SK-N-SH (cell line): ENCODE data around the gene IL26. TPM values are rescaled to one million over a fixed set of nuclear protein-coding genes. Genes with fewer than 3 reads are reported as not detected.

Experiments used
- CTCF ChIA-PET: fragments of 300-600, 350-600 bp; formaldehyde crosslinking; extraction: SDS; loops from one replicate; lab custom pipeline; 2021; lab: Yijun Ruan, JAX
- POLR2A ChIA-PET: fragments of 350-600 bp; sonication (Branson Sonifier 250); formaldehyde crosslinking; extraction: SDS; loops from one replicate; lab custom pipeline; 2020; ENCODE audit warnings: antibody characterized with exemption, inconsistent platforms; lab: Yijun Ruan, JAX
- DNase-seq: peaks from one replicate; pipeline ENCODE4 v3.0.0; 2012
- H2AFZ ChIP-seq: fragments of 200-600 bp; sonication (generic); 2 replicates; pipeline ENCODE4 v1.8.1; 2016; ENCODE audit warnings: antibody characterized with exemption, mild to moderate bottlenecking, low read depth
- H3F3A ChIP-seq: fragments of 200-600 bp; sonication (generic); replicated peaks from 2 replicates; pipeline ENCODE3; 2016; ENCODE audit warnings: antibody characterized with exemption, mild to moderate bottlenecking; ENCODE audit not compliant: insufficient read depth
- H3K27ac ChIP-seq, 2 experiments: fragments of 200-500 bp in 1 of 2; fragments of 200-600 bp in 1 of 2; sonication (Bioruptor generic) in 1 of 2; sonication (generic), shearing (Covaris generic) in 1 of 2; 2 replicates each; pipeline versions ENCODE4 v1.5.1 to v1.6.1; 2014 to 2016; ENCODE audit warnings: low read depth in 2 of 2, inconsistent platforms in 1 of 2, low read length in 1 of 2, mild to moderate bottlenecking in 1 of 2, mixed read lengths in 1 of 2
- H3K27me3 ChIP-seq: fragments of 200-600 bp; sonication (generic), shearing (Covaris generic); 2 replicates; pipeline ENCODE4 v1.6.1; 2016; ENCODE audit warnings: mixed run types; ENCODE audit not compliant: insufficient read depth
- H3K36me3 ChIP-seq, 2 experiments: fragments of 200-500 bp in 1 of 2; fragments of 200-600 bp in 1 of 2; sonication (Bioruptor generic) in 1 of 2; sonication (generic) in 1 of 2; replicated peaks in 1 of 2; 2 replicates each; pipeline versions ENCODE3 to v1.5.1; 2014 to 2016; ENCODE audit warnings: low read length in 1 of 2, mild to moderate bottlenecking in 1 of 2; ENCODE audit not compliant: insufficient read depth in 2 of 2, control insufficient read depth in 1 of 2
- H3K4me1 ChIP-seq, 2 experiments: fragments of 200-500 bp in 1 of 2; fragments of 200-600 bp in 1 of 2; sonication (Bioruptor generic) in 1 of 2; sonication (generic), shearing (Covaris generic) in 1 of 2; 2 replicates each; pipeline versions ENCODE4 v1.5.1 to v1.6.1; 2014 to 2016; ENCODE audit warnings: low read depth in 1 of 2, low read length in 1 of 2, mixed run types in 1 of 2; ENCODE audit not compliant: insufficient read depth in 2 of 2, control insufficient read depth in 1 of 2
- H3K4me2 ChIP-seq: fragments of 200-600 bp; sonication (generic), shearing (Covaris generic); 2 replicates; pipeline ENCODE4 v1.6.1; 2017; ENCODE audit warnings: mixed run types
- H3K4me3 ChIP-seq, 2 experiments: fragments of 200-500 bp in 1 of 2; fragments of 200-600 bp in 1 of 2; sonication (Bioruptor generic) in 1 of 2; sonication (generic), shearing (Covaris generic) in 1 of 2; 2 replicates each; pipeline versions ENCODE4 v1.5.1 to v1.8.1; 2014 to 2016; ENCODE audit warnings: low read depth in 2 of 2, inconsistent platforms in 1 of 2, low read length in 1 of 2, mild to moderate bottlenecking in 1 of 2, mixed read lengths in 1 of 2, moderate library complexity in 1 of 2
- H3K79me2 ChIP-seq: fragments of 200-600 bp; sonication (generic); 2 replicates; pipeline ENCODE4 v1.8.1; 2017; ENCODE audit warnings: mild to moderate bottlenecking; ENCODE audit not compliant: insufficient read depth
- H3K9ac ChIP-seq: fragments of 200-600 bp; sonication (generic); 2 replicates; pipeline ENCODE4 v1.6.1; 2017; ENCODE audit warnings: mixed run types
- H3K9me2 ChIP-seq: fragments of 200-600 bp; sonication (generic); 2 replicates; pipeline ENCODE4 v1.6.1; 2017; ENCODE audit warnings: mixed run types
- H3K9me3 ChIP-seq: fragments of 200-600 bp; sonication (generic); 2 replicates; pipeline ENCODE4 v1.6.1; 2017; ENCODE audit warnings: mixed run types, mild to moderate bottlenecking, moderate library complexity
- H4K20me1 ChIP-seq: fragments of 200-600 bp; sonication (generic); 2 replicates; pipeline ENCODE4 v1.6.1; 2017; ENCODE audit warnings: mild to moderate bottlenecking, mixed run types; ENCODE audit not compliant: insufficient read depth
- CHD2 ChIP-seq: fragments of 150-350 bp; IDR thresholded peaks from 2 replicates; pipeline ENCODE4 v1.6.1; 2018; ENCODE audit warnings: low read length; ENCODE audit not compliant: partially characterized antibody
- EP300 ChIP-seq, 2 experiments: IDR thresholded peaks; 2 replicates each; pipeline versions ENCODE4 v1.4.0 to v1.6.1; 2012; ENCODE audit warnings: borderline replicate concordance in 1 of 2, low read depth in 1 of 2, low read length in 1 of 2
- FOXJ3 ChIP-seq: sonication (generic); formaldehyde crosslinking; IDR thresholded peaks from 2 replicates; pipeline ENCODE4 v1.5.1; 2020; ENCODE audit warnings: mild to moderate bottlenecking, missing genetic modification reagents
- GATA2 ChIP-seq: sonication (generic); formaldehyde crosslinking; IDR thresholded peaks from 2 replicates; pipeline ENCODE4 v1.5.0; 2020; ENCODE audit warnings: mild to moderate bottlenecking, missing genetic modification reagents
- MEF2A ChIP-seq: IDR thresholded peaks from 2 replicates; pipeline ENCODE4 v1.4.0; 2012; ENCODE audit warnings: low read depth, borderline replicate concordance
- MXI1 ChIP-seq: IDR thresholded peaks from 2 replicates; pipeline ENCODE4 v1.6.1; 2012; ENCODE audit warnings: mild to moderate bottlenecking, low read depth, low read length, improper control_type of control experiment
- NFIC ChIP-seq: IDR thresholded peaks from 2 replicates; pipeline ENCODE4 v1.4.0; 2012; ENCODE audit warnings: borderline replicate concordance
- RAD21 ChIP-seq: IDR thresholded peaks from 2 replicates; pipeline ENCODE4 v1.6.1; 2012; ENCODE audit warnings: mild to moderate bottlenecking, low read length
- RCOR1 ChIP-seq: fragments of 150-350 bp; IDR thresholded peaks from 2 replicates; pipeline ENCODE4 v1.6.1; 2017; ENCODE audit warnings: antibody characterized with exemption, low read length
- RFX5 ChIP-seq: IDR thresholded peaks from 2 replicates; pipeline ENCODE4 v1.6.1; 2012; ENCODE audit warnings: mild to moderate bottlenecking, improper control_type of control experiment, low read length
- SIN3A ChIP-seq: IDR thresholded peaks from 2 replicates; pipeline ENCODE4 v1.6.1; 2012; ENCODE audit warnings: low read depth, mild to moderate bottlenecking, low read length, moderate library complexity, borderline replicate concordance
- TAF1 ChIP-seq: IDR thresholded peaks from 2 replicates; pipeline ENCODE4 v1.6.1; 2012; ENCODE audit warnings: low read depth, mild to moderate bottlenecking, low read length, moderate library complexity, borderline replicate concordance
- TCF12 ChIP-seq: IDR thresholded peaks from 2 replicates; pipeline ENCODE4 v1.4.0; 2012
- YY1 ChIP-seq: IDR thresholded peaks from 2 replicates; pipeline ENCODE4 v1.4.0; 2012; ENCODE audit warnings: low read depth, mild to moderate bottlenecking
- WGBS: methylation state at CpG from one replicate; pipeline ENCODE4 v1.1.6; 2017; ENCODE audit warnings: low lambda C conversion rate; 5-methylcytosine and 5-hydroxymethylcytosine counted together
- polyA plus RNA-seq, 3 experiments: library from polyadenylated mRNA; depleted of rRNA; stranded (reverse); fragments of >200 nt; gene quantifications; 2 replicates each; pipeline ENCODE4 v1.2.3, GENCODE V29; 2012
- TF ChIP-seq, protein P1 (sequence below): IDR thresholded peaks from 2 replicates; pipeline ENCODE4; 2012
- TF ChIP-seq, protein P2 (sequence below): fragments of 200-600 bp; sonication (generic); IDR thresholded peaks from 2 replicates; pipeline ENCODE4 v1.6.1; 2017; ENCODE audit warnings: antibody characterized with exemption, mild to moderate bottlenecking, moderate library complexity
- TF ChIP-seq, protein P3 (sequence below): IDR thresholded peaks from 2 replicates; pipeline ENCODE4 v1.4.0; 2012; ENCODE audit warnings: low read depth, borderline replicate concordance
- TF ChIP-seq, protein P4 (sequence below): IDR thresholded peaks from 2 replicates; pipeline ENCODE4 v1.4.0; 2012; ENCODE audit warnings: low read depth, borderline replicate concordance
- TF ChIP-seq, protein P5 (sequence below): IDR thresholded peaks from 2 replicates; pipeline ENCODE4 v1.6.1; 2012; ENCODE audit warnings: mild to moderate bottlenecking, low read depth, low read length, moderate library complexity

Gene IL26
- polyA plus RNA-seq, 1 of the 3 experiments (the other 2 are of a cell fraction), result not detected

DNA sequence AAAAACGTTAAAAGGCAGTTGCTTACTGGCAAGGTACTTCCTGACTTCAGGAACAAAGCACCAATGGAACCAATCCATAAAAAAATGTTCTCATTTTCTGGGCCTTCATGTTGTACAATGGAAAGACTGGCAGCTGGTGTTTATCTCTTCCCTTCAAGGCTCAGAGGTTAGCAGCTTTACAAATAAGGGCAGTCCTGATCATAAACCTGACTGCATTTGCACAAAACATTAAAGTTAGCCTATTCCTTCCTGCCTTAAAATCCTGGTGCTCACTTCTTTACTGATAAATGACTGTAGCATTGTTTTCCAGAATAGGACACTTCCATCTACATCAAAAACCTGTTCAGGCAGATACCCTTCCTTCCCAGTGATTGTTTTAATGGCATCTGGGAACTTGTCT is 19.2 kb downstream of the IL26 start:
- CTCF ChIA-PET, result interaction anchor here (3.5 kb wide), 1 partner anchor 16 kb away, joined by 21 read pairs; no protein-coding TSS in a partner anchor
- no peak overlapping the region for H2AFZ ChIP-seq
- H3K36me3 ChIP-seq, result no peaks in the 10 kb centered on the region
- H3K79me2 ChIP-seq, result no peaks in the 10 kb centered on the region
- H4K20me1 ChIP-seq, result no peaks in the 10 kb centered on the region
- POLR2A ChIA-PET, result no interaction called here
- TF ChIP-seq TAF1, result no peak
- no peak for TF ChIP-seq YY1
- no peak for TF ChIP-seq RAD21
- no peak for TF ChIP-seq MEF2A
- TF ChIP-seq SIN3A, result no peak
- TF ChIP-seq MXI1, result no peak
- no peak for TF ChIP-seq CHD2
- TF ChIP-seq EP300 (IDR thresholded peaks at IDR 0.05; ENCODE audit: borderline replicate concordance in 1 of 2, low read depth in 1 of 2, low read length in 1 of 2), result no peak
- TF ChIP-seq, protein P1, sequence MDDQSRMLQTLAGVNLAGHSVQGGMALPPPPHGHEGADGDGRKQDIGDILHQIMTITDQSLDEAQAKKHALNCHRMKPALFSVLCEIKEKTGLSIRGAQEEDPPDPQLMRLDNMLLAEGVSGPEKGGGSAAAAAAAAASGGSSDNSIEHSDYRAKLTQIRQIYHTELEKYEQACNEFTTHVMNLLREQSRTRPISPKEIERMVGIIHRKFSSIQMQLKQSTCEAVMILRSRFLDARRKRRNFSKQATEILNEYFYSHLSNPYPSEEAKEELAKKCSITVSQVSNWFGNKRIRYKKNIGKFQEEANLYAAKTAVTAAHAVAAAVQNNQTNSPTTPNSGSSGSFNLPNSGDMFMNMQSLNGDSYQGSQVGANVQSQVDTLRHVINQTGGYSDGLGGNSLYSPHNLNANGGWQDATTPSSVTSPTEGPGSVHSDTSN, result no peak
- no peak for TF ChIP-seq FOXJ3 (CRISPR knock-in tag)
- TF ChIP-seq NFIC, result no peak
- TF ChIP-seq, protein P2, sequence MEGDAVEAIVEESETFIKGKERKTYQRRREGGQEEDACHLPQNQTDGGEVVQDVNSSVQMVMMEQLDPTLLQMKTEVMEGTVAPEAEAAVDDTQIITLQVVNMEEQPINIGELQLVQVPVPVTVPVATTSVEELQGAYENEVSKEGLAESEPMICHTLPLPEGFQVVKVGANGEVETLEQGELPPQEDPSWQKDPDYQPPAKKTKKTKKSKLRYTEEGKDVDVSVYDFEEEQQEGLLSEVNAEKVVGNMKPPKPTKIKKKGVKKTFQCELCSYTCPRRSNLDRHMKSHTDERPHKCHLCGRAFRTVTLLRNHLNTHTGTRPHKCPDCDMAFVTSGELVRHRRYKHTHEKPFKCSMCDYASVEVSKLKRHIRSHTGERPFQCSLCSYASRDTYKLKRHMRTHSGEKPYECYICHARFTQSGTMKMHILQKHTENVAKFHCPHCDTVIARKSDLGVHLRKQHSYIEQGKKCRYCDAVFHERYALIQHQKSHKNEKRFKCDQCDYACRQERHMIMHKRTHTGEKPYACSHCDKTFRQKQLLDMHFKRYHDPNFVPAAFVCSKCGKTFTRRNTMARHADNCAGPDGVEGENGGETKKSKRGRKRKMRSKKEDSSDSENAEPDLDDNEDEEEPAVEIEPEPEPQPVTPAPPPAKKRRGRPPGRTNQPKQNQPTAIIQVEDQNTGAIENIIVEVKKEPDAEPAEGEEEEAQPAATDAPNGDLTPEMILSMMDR, result no peak
- TF ChIP-seq, protein P3, sequence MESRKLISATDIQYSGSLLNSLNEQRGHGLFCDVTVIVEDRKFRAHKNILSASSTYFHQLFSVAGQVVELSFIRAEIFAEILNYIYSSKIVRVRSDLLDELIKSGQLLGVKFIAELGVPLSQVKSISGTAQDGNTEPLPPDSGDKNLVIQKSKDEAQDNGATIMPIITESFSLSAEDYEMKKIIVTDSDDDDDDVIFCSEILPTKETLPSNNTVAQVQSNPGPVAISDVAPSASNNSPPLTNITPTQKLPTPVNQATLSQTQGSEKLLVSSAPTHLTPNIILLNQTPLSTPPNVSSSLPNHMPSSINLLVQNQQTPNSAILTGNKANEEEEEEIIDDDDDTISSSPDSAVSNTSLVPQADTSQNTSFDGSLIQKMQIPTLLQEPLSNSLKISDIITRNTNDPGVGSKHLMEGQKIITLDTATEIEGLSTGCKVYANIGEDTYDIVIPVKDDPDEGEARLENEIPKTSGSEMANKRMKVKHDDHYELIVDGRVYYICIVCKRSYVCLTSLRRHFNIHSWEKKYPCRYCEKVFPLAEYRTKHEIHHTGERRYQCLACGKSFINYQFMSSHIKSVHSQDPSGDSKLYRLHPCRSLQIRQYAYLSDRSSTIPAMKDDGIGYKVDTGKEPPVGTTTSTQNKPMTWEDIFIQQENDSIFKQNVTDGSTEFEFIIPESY, result no peak
- no peak for TF ChIP-seq GATA2 (CRISPR knock-in tag)
- TF ChIP-seq, protein P4, sequence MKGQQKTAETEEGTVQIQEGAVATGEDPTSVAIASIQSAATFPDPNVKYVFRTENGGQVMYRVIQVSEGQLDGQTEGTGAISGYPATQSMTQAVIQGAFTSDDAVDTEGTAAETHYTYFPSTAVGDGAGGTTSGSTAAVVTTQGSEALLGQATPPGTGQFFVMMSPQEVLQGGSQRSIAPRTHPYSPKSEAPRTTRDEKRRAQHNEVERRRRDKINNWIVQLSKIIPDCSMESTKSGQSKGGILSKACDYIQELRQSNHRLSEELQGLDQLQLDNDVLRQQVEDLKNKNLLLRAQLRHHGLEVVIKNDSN, result no peak
- no peak for TF ChIP-seq RFX5
- no peak for TF ChIP-seq TCF12
- TF ChIP-seq, protein P5, sequence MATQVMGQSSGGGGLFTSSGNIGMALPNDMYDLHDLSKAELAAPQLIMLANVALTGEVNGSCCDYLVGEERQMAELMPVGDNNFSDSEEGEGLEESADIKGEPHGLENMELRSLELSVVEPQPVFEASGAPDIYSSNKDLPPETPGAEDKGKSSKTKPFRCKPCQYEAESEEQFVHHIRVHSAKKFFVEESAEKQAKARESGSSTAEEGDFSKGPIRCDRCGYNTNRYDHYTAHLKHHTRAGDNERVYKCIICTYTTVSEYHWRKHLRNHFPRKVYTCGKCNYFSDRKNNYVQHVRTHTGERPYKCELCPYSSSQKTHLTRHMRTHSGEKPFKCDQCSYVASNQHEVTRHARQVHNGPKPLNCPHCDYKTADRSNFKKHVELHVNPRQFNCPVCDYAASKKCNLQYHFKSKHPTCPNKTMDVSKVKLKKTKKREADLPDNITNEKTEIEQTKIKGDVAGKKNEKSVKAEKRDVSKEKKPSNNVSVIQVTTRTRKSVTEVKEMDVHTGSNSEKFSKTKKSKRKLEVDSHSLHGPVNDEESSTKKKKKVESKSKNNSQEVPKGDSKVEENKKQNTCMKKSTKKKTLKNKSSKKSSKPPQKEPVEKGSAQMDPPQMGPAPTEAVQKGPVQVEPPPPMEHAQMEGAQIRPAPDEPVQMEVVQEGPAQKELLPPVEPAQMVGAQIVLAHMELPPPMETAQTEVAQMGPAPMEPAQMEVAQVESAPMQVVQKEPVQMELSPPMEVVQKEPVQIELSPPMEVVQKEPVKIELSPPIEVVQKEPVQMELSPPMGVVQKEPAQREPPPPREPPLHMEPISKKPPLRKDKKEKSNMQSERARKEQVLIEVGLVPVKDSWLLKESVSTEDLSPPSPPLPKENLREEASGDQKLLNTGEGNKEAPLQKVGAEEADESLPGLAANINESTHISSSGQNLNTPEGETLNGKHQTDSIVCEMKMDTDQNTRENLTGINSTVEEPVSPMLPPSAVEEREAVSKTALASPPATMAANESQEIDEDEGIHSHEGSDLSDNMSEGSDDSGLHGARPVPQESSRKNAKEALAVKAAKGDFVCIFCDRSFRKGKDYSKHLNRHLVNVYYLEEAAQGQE, result no peak
- no peak for TF ChIP-seq RCOR1
- no peak for DNase-seq
- no peaks in the 10 kb centered on the region for H3K9me2 ChIP-seq
- WGBS, result 0% methylated on average over 1 of the region's 1 CpG
- H3K9ac ChIP-seq, result no peak overlapping the region
- no peak overlapping the region for H3K4me2 ChIP-seq
- no peak overlapping the region for H3K4me3 ChIP-seq
- no peaks in the 10 kb centered on the region for H3K9me3 ChIP-seq
- H3F3A ChIP-seq, result peaks cover under 1% of the 10 kb centered on the region
- no peak overlapping the region for H3K27ac ChIP-seq
- H3K4me1 ChIP-seq, result peaks cover 0 to 4% of the 10 kb centered on the region in 2 experiments; a peak in 3 of 4 replicates
- H3K27me3 ChIP-seq, result peaks cover 4% of the 10 kb centered on the region; the same call in 1 of the 2 replicates
